ENCODE results near the gene HTT. TPM values are rescaled to one million over a fixed set of nuclear protein-coding genes. Genes with fewer than 3 reads are reported as not detected.
A peak's percentile ranks its signal among the peaks of the same experiment; 100 is the strongest.

HTT gene
- polyA plus RNA-seq, 2 of the 4 experiments (the other 2 are of a cell fraction), result 14.5 to 16.9 TPM

DNA sequence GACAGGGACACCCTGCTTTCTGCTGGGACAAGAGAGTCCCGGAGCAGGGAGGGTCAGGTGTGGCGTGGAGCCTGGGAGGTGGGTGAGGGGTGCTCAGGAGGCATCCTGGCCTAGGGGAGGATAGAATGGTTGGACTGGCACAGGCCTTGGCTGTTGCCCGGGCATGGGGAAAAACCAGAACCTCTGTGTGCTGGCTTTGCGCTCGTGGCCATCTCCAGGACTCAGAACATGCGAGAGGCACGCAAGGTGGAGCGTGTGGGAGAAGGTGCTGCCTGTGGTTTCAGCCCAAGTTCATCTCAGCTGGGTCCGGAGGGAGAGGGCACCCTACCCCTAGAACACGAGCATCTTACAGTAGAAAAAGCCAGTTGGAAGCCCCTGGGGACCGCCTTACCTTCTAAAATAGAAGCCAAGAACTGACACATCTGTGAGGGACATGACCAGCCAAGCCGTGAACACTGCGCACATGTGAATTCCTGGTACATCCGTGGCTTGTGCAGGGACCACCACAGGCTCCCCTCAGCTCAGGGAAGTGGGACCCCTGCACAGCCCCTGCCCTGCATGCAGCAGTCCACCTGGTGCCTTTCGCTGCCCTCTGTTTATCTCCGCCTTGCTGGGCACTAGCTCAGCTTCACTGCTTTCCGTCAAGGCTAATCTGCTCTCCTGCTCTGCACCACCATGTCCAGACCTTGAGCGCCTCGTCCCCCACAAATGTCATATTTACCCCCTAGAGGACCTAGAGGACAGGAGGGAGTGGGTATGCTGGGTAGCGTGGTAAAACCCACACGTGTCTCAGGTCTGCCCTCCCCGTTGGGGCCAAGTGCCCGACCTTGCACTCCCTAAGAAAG is 187.9 kb downstream of the HTT start:
- Histone ChIP-seq H3K9me3 (no peaks in the 10 kb centered on the region), H3K4me2 (no peak overlapping the region), H3K4me1 (no peaks in the 10 kb centered on the region), H3K27ac (no peak overlapping the region), H3K4me3 (no peak overlapping the region)
- FAIRE-seq (no peak), DNase-seq (ENCODE audit: low read depth in 1 of 2, low spot score in 1 of 2) (no peak), ATAC-seq (peak; percentile 19 to 38; a peak in 2 of 6 replicates)
- WGBS (ENCODE audit: missing lambda C conversion rate), result 65% methylated on average over 19 of the region's 23 CpGs
- ChIA-PET POLR2A (no interaction called here), CTCF (no interaction called here)
- TF ChIP-seq, protein P1, sequence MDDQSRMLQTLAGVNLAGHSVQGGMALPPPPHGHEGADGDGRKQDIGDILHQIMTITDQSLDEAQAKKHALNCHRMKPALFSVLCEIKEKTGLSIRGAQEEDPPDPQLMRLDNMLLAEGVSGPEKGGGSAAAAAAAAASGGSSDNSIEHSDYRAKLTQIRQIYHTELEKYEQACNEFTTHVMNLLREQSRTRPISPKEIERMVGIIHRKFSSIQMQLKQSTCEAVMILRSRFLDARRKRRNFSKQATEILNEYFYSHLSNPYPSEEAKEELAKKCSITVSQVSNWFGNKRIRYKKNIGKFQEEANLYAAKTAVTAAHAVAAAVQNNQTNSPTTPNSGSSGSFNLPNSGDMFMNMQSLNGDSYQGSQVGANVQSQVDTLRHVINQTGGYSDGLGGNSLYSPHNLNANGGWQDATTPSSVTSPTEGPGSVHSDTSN (IDR thresholded peaks at IDR 0.05), result no peak
- TF ChIP-seq, protein P2, sequence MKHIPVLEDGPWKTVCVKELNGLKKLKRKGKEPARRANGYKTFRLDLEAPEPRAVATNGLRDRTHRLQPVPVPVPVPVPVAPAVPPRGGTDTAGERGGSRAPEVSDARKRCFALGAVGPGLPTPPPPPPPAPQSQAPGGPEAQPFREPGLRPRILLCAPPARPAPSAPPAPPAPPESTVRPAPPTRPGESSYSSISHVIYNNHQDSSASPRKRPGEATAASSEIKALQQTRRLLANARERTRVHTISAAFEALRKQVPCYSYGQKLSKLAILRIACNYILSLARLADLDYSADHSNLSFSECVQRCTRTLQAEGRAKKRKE (CRISPR knock-in tag; IDR thresholded peaks at IDR 0.05; ENCODE audit: low read depth), result no peak
- TF ChIP-seq CEBPB (IDR thresholded peaks at IDR 0.05) (no peak), ZSCAN20 (CRISPR knock-in tag; IDR thresholded peaks at IDR 0.05) (no peak), RAD21 (conservative IDR thresholded peaks at IDR 0.05 in 1 of 2, IDR thresholded peaks at IDR 0.05 in 1 of 2) (no peak), RNF2 (IDR thresholded peaks at IDR 0.05; ENCODE audit: borderline replicate concordance, low read depth) (no peak), NPAS2 (CRISPR knock-in tag; IDR thresholded peaks at IDR 0.05; ENCODE audit: borderline replicate concordance) (no peak)
- TF ChIP-seq, protein P3, sequence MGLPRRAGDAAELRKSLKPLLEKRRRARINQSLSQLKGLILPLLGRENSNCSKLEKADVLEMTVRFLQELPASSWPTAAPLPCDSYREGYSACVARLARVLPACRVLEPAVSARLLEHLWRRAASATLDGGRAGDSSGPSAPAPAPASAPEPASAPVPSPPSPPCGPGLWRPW (IDR thresholded peaks at IDR 0.05), result no peak

DNA sequence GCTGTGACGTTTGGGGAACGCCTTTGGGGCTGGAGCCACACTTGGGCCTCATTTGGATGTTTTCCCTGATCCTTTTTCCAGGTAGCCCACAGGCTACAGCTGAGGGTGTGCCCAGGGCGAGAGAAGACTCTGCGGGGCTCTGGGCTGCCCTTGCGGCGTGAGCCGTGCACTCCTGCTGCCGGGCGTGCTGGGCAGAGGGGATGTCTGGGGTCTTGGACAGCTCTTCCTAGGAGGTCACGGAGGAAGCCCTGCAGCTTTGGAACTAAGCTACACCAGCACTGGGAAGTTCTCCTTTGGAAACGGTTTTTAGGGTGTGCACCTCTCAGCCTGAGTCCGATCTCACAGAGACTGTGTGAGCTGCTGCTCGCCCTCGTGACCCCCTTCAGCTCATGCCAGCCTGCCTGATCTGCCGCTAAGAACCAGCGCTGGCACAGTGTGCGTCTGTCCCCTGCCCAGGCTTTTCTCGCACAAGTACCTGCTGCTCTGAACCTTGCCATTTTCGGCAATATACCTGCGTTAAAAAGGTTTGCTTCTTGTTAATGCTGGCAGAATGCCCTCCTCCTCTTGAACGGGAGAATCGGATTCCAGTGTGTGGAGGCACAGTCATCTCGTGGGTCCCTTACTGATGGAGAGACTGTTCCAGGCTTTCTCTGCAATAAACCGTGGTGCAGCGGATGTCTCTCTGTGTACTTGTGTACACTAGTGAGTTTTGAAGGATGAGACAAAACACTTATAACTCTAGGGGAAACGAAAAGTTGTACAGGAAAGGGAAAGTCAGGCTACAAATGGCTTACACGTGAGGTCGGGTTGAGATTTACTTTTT is 188.8 kb downstream of the HTT start:
- Histone ChIP-seq H3K4me3 (no peak overlapping the region), H3K9me3 (no peaks in the 10 kb centered on the region), H3K4me2 (no peak overlapping the region), H3K27ac (no peak overlapping the region), H3K4me1 (no peaks in the 10 kb centered on the region)
- FAIRE-seq, result no peak
- TF ChIP-seq, protein P4, sequence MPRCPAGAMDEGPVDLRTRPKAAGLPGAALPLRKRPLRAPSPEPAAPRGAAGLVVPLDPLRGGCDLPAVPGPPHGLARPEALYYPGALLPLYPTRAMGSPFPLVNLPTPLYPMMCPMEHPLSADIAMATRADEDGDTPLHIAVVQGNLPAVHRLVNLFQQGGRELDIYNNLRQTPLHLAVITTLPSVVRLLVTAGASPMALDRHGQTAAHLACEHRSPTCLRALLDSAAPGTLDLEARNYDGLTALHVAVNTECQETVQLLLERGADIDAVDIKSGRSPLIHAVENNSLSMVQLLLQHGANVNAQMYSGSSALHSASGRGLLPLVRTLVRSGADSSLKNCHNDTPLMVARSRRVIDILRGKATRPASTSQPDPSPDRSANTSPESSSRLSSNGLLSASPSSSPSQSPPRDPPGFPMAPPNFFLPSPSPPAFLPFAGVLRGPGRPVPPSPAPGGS (IDR thresholded peaks at IDR 0.05), result no peak
- TF ChIP-seq JUNB (IDR thresholded peaks at IDR 0.05) (no peak), SMC3 (IDR thresholded peaks at IDR 0.05) (no peak), ZC3H11A (IDR thresholded peaks at IDR 0.05) (no peak), JUN (IDR thresholded peaks at IDR 0.05) (no peak), KDM5A (IDR thresholded peaks at IDR 0.05) (no peak), RAD21 (conservative IDR thresholded peaks at IDR 0.05 in 1 of 2, IDR thresholded peaks at IDR 0.05 in 1 of 2) (no peak), SREBF2 (IDR thresholded peaks at IDR 0.05) (no peak), CBX8 (IDR thresholded peaks at IDR 0.05) (no peak), NFE2L2 (conservative IDR thresholded peaks at IDR 0.05; ENCODE audit: low read length) (no peak), NPAS2 (CRISPR knock-in tag; IDR thresholded peaks at IDR 0.05; ENCODE audit: borderline replicate concordance) (no peak), RNF2 (IDR thresholded peaks at IDR 0.05; ENCODE audit: borderline replicate concordance, low read depth) (no peak), HOXB13 (CRISPR knock-in tag; IDR thresholded peaks at IDR 0.05; ENCODE audit: low read depth) (no peak), RARB (CRISPR knock-in tag; IDR thresholded peaks at IDR 0.05) (no peak)
- TF ChIP-seq, protein P5, sequence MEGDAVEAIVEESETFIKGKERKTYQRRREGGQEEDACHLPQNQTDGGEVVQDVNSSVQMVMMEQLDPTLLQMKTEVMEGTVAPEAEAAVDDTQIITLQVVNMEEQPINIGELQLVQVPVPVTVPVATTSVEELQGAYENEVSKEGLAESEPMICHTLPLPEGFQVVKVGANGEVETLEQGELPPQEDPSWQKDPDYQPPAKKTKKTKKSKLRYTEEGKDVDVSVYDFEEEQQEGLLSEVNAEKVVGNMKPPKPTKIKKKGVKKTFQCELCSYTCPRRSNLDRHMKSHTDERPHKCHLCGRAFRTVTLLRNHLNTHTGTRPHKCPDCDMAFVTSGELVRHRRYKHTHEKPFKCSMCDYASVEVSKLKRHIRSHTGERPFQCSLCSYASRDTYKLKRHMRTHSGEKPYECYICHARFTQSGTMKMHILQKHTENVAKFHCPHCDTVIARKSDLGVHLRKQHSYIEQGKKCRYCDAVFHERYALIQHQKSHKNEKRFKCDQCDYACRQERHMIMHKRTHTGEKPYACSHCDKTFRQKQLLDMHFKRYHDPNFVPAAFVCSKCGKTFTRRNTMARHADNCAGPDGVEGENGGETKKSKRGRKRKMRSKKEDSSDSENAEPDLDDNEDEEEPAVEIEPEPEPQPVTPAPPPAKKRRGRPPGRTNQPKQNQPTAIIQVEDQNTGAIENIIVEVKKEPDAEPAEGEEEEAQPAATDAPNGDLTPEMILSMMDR (IDR thresholded peaks at IDR 0.05), result no peak
- ChIA-PET POLR2A (no interaction called here), CTCF (no interaction called here)
- no peak for DNase-seq (ENCODE audit: low read depth in 1 of 2, low spot score in 1 of 2)
- peak; percentile 30 to 39; a peak in 2 of 6 replicates for ATAC-seq
- WGBS (ENCODE audit: missing lambda C conversion rate), result 59% methylated on average over 20 of the region's 28 CpGs
